Endothelial cell of umbilical vein (primary cell): ENCODE results near the gene KLHL30. TPM values are rescaled to one million over a fixed set of nuclear protein-coding genes. Genes with fewer than 3 reads are reported as not detected.

Experiments used
- BruUV-seq: library from RNA; stranded (reverse); fragments of 400-500 nt; replicated peaks from 2 replicates; lab custom pipeline; 2021; lab: Mats Ljungman, UMichigan
- CTCF ChIA-PET: fragments of 300-600, 350-600 bp; sonication (Branson Sonifier 250); formaldehyde crosslinking; loops from one replicate; lab custom pipeline; 2021; ENCODE audit warnings: antibody characterized with exemption, inconsistent platforms; lab: Charles Lee
- POLR2A ChIA-PET: fragments of 300-600, 350-600 bp; sonication (Branson Sonifier 250); formaldehyde crosslinking; loops from one replicate; lab custom pipeline; 2021; ENCODE audit warnings: antibody characterized with exemption, inconsistent platforms; lab: Charles Lee
- DNase-seq: peaks from one replicate; pipeline ENCODE4 v3.0.0-alpha.2; 2011; ENCODE audit warnings: low read depth, low spot score
- FAIRE-seq: peaks from 2 replicates; lab custom pipeline; 2011; peaks lifted over from hg19 to GRCh38; lab: Jason Lieb, UNC
- H2AFZ ChIP-seq: 2 replicates; pipeline ENCODE4 v1.6.0; 2012; ENCODE audit warnings: low read depth, low read length, control low read depth, inconsistent platforms
- H3K27ac ChIP-seq: 2 replicates; pipeline ENCODE4 v1.5.1; 2011; ENCODE audit warnings: low read depth, mild to moderate bottlenecking, control low read depth, low read length, moderate library complexity; ENCODE audit not compliant: insufficient read depth
- H3K27me3 ChIP-seq, 2 experiments: 2 replicates each; pipeline versions ENCODE4 v1.6.0 to v1.6.1; 2011; ENCODE audit warnings: low read length in 2 of 2, mixed read lengths in 1 of 2; ENCODE audit not compliant: control insufficient read depth in 2 of 2, insufficient read depth in 2 of 2
- H3K36me3 ChIP-seq, 2 experiments: 2 replicates in 1 of 2; 3 replicates in 1 of 2; pipeline ENCODE4 v1.5.1; 2011; ENCODE audit warnings: low read length in 2 of 2, mild to moderate bottlenecking in 1 of 2, moderate library complexity in 1 of 2; ENCODE audit not compliant: control insufficient read depth in 2 of 2, insufficient read depth in 2 of 2; ENCODE audit errors: extremely low read depth in 1 of 2
- H3K4me1 ChIP-seq: 3 replicates; pipeline ENCODE4 v1.5.1; 2011; ENCODE audit warnings: mild to moderate bottlenecking, low read length; ENCODE audit not compliant: control insufficient read depth, insufficient read depth; ENCODE audit errors: extremely low read depth
- H3K4me2 ChIP-seq: 2 replicates; pipeline ENCODE4 v1.6.1; 2011; ENCODE audit warnings: low read length, control low read depth, mixed read lengths; ENCODE audit not compliant: insufficient read depth
- H3K4me3 ChIP-seq, 3 experiments: fragments of 200-600 bp in 1 of 3; sonication (generic), shearing (Covaris generic) in 1 of 3; replicated peaks in 1 of 3; 2 replicates each; pipeline ENCODE4 v1.5.1; 2011 to 2016; ENCODE audit warnings: control low read depth in 3 of 3, low read length in 3 of 3, mild to moderate bottlenecking in 2 of 3, inconsistent platforms in 1 of 3, low read depth in 1 of 3, moderate library complexity in 1 of 3; ENCODE audit not compliant: insufficient read depth in 1 of 3
- H3K79me2 ChIP-seq: 2 replicates; pipeline ENCODE4 v1.6.0; 2012; ENCODE audit warnings: low read length, inconsistent platforms; ENCODE audit not compliant: control insufficient read depth, insufficient read depth
- H3K9ac ChIP-seq: replicated peaks from 2 replicates; pipeline ENCODE3; 2011; ENCODE audit warnings: low read length, control low read depth; ENCODE audit not compliant: insufficient read depth; ENCODE audit errors: extremely low read depth
- H3K9me1 ChIP-seq: replicated peaks from 3 replicates; pipeline ENCODE4 v1.6.0; 2011; ENCODE audit warnings: mild to moderate bottlenecking, low read length; ENCODE audit not compliant: control insufficient read depth, insufficient read depth; ENCODE audit errors: extremely low read depth
- H3K9me3 ChIP-seq: replicated peaks from 2 replicates; pipeline ENCODE4 v1.5.1; 2012; ENCODE audit warnings: low read length, inconsistent platforms; ENCODE audit not compliant: control insufficient read depth, insufficient read depth
- H4K20me1 ChIP-seq: replicated peaks from 2 replicates; pipeline ENCODE3; 2011; ENCODE audit warnings: mild to moderate bottlenecking, low read length; ENCODE audit not compliant: control insufficient read depth, insufficient read depth; ENCODE audit errors: extremely low read depth
- CTCF ChIP-seq, 2 donors: IDR thresholded peaks; 1 replicate in 1 of 2; 2 replicates in 1 of 2; pipeline ENCODE4 v1.5.1; 2011; ENCODE audit warnings: low read length in 2 of 2, mild to moderate bottlenecking in 2 of 2, moderate library complexity in 2 of 2, control low read depth in 1 of 2, inconsistent platforms in 1 of 2, low read depth in 1 of 2; ENCODE audit not compliant: insufficient read depth in 1 of 2; ENCODE audit errors: extremely low read depth in 1 of 2
- FOS ChIP-seq: IDR thresholded peaks from 2 replicates; pipeline ENCODE4 v1.6.1; 2011; ENCODE audit warnings: mild to moderate bottlenecking, low read length, moderate library complexity, borderline replicate concordance; ENCODE audit not compliant: insufficient read depth
- GATA2 ChIP-seq: IDR thresholded peaks from 2 replicates; pipeline ENCODE4 v1.7.0; 2011; ENCODE audit warnings: low read depth, mild to moderate bottlenecking, moderate library complexity, mixed read lengths, low read length; ENCODE audit not compliant: insufficient read length, insufficient read depth
- JUN ChIP-seq: IDR thresholded peaks from 2 replicates; pipeline ENCODE4 v1.6.1; 2011; ENCODE audit warnings: borderline replicate concordance, low read depth; ENCODE audit not compliant: insufficient read length, insufficient read depth
- MAX ChIP-seq: IDR thresholded peaks from 2 replicates; pipeline ENCODE4 v1.6.1; 2011; ENCODE audit not compliant: insufficient read depth, insufficient read length
- MYC ChIP-seq: IDR thresholded peaks from one replicate; pipeline ENCODE4 v1.6.1; 2011; ENCODE audit warnings: mild to moderate bottlenecking, low read depth, low read length
- POLR2AphosphoS5 ChIP-seq: IDR thresholded peaks from 2 replicates; pipeline ENCODE4 v1.6.1; 2012; ENCODE audit warnings: low read depth, mild to moderate bottlenecking, control low read depth, low read length, moderate library complexity; ENCODE audit not compliant: insufficient read depth
- dilution Hi-C: fragments of 300-500 bp; cut with MboI; formaldehyde crosslinking; loops from one replicate; pipeline ENCODE4 v1.15.0; 2019; ENCODE audit warnings: low sequenced_read_pairs; ENCODE audit not compliant: extremely low pct_ligation_motif_present
- intact Hi-C: fragments of 100-400 bp; cut with micrococcal nuclease; formaldehyde crosslinking; loops from one replicate; pipeline ENCODE4 v1.10.0; 2022
- polyA plus RNA-seq, 4 experiments: library from polyadenylated mRNA; depleted of rRNA in 3 of 4; stranded (reverse) in 3 of 4; unstranded in 1 of 4; fragments of >200 nt; gene quantifications; 2 replicates each; pipeline versions ENCODE4 v1.2.1 to v1.2.3, GENCODE V29; 2011 to 2012; ENCODE audit warnings: missing spikeins in 1 of 4
- total RNA-seq: library from RNA; stranded (reverse); gene quantifications from 2 replicates; pipeline ENCODE4 v1.2.3, GENCODE V29; 2021

Gene KLHL30
- total and polyA plus RNA-seq, 2 donors (not counting 3 experiments of a cell fraction or from before 2014, with no cell fraction given) = not detected

GRCh38 chr2:238173692-238174091 lies 35.2 kb downstream of the KLHL30 start:
- no peaks in the 10 kb centered on the region for H3K79me2 ChIP-seq
- H3K9me3 ChIP-seq = no peaks in the 10 kb centered on the region
- H4K20me1 ChIP-seq = no peaks in the 10 kb centered on the region
- DNase-seq (no peak), FAIRE-seq (no peak)
- no peak for TF ChIP-seq JUN
- TF ChIP-seq POLR2AphosphoS5 = no peak
- TF ChIP-seq CTCF (IDR thresholded peaks at IDR 0.05; ENCODE audit: extremely low read depth in 1 of 2, insufficient read depth in 1 of 2, low read depth in 1 of 2, low read length in 2 of 2) = peak; percentile 16 to 23
- TF ChIP-seq GATA2 = no peak
- no peak for TF ChIP-seq MAX
- no peak for TF ChIP-seq MYC
- TF ChIP-seq FOS = no peak
- no peak overlapping the region for H3K9ac ChIP-seq
- no peak overlapping the region for H2AFZ ChIP-seq
- H3K36me3 ChIP-seq = peaks cover 10 to 21% of the 10 kb centered on the region in 2 experiments
- intact Hi-C loops = no loop called here
- ChIA-PET POLR2A (no interaction called here), CTCF (no interaction called here)
- no peaks in the 10 kb centered on the region for H3K27me3 ChIP-seq
- no TSS peak for BruUV-seq
- no peaks in the 10 kb centered on the region for H3K9me1 ChIP-seq
- H3K27ac ChIP-seq = no peak overlapping the region
- no peak overlapping the region for H3K4me2 ChIP-seq
- H3K4me3 ChIP-seq = no peak overlapping the region
- dilution Hi-C loops = no loop called here
- peaks cover 27% of the 10 kb centered on the region for H3K4me1 ChIP-seq
